H1 (cell line): ENCODE measurements around the gene ABCD1. TPM values are rescaled to one million over a fixed set of nuclear protein-coding genes. Genes with fewer than 3 reads are reported as not detected.

Experiments used
- CTCF ChIA-PET: fragments of 300-600 bp; sonication (Branson Sonifier 250); formaldehyde crosslinking; loops from one replicate; lab custom pipeline; 2021; ENCODE audit not compliant: partially characterized antibody; lab: Charles Lee
- POLR2A ChIA-PET: fragments of 300-600 bp; sonication (Branson Sonifier 250); formaldehyde crosslinking; loops from one replicate; lab custom pipeline; 2021; ENCODE audit warnings: inconsistent platforms; ENCODE audit not compliant: partially characterized antibody; lab: Charles Lee
- DNase-seq, 2 experiments: peaks; one replicate each; pipeline versions ENCODE4 v3.0.0 to v3.0.0-alpha.2; 2010 to 2022; ENCODE audit warnings: low spot score in 2 of 2, low read depth in 1 of 2, mixed read lengths in 1 of 2
- FAIRE-seq: peaks from 2 replicates; lab custom pipeline; 2011; peaks lifted over from hg19 to GRCh38; lab: Jason Lieb, UNC
- H2AFZ ChIP-seq: 2 replicates; pipeline ENCODE4 v1.8.1; 2012; ENCODE audit warnings: low read length, inconsistent platforms
- H2AK5ac ChIP-seq: 2 replicates; pipeline ENCODE4 v1.6.1; 2013; ENCODE audit warnings: low read depth, low read length
- H2BK120ac ChIP-seq: replicated peaks from 2 replicates; pipeline ENCODE3; 2013; ENCODE audit warnings: low read depth, low read length, inconsistent platforms
- H2BK12ac ChIP-seq: 2 replicates; pipeline ENCODE4 v1.6.1; 2013; ENCODE audit warnings: low read depth, low read length
- H2BK15ac ChIP-seq: 2 replicates; pipeline ENCODE4 v1.6.1; 2013; ENCODE audit warnings: low read length
- H2BK20ac ChIP-seq: 2 replicates; pipeline ENCODE4 v1.6.1; 2013; ENCODE audit warnings: low read length
- H2BK5ac ChIP-seq: 2 replicates; pipeline ENCODE4 v1.6.1; 2013; ENCODE audit warnings: low read depth, low read length
- H3K14ac ChIP-seq: 2 replicates; pipeline ENCODE4 v1.6.1; 2013; ENCODE audit warnings: inconsistent platforms; ENCODE audit not compliant: insufficient read length
- H3K18ac ChIP-seq: 2 replicates; pipeline ENCODE4 v1.6.1; 2013; ENCODE audit warnings: low read length; ENCODE audit errors: extremely low read depth
- H3K23ac ChIP-seq: 2 replicates; pipeline ENCODE4 v1.6.1; 2013; ENCODE audit warnings: inconsistent platforms; ENCODE audit not compliant: insufficient read length
- H3K23me2 ChIP-seq: 2 replicates; pipeline ENCODE4 v1.6.1; 2013; ENCODE audit warnings: low read depth, low read length
- H3K27ac ChIP-seq: 2 replicates; pipeline ENCODE4 v1.6.1; 2011; ENCODE audit warnings: low read depth, low read length, inconsistent platforms
- H3K27me3 ChIP-seq, 4 experiments: replicated peaks in 1 of 4; 1 replicate in 1 of 4; 2 replicates in 3 of 4; pipeline versions ENCODE4 v1.6.1 to v1.8.1; 2011 to 2013; ENCODE audit warnings: low read length in 3 of 4, mild to moderate bottlenecking in 3 of 4, inconsistent platforms in 2 of 4, mixed read lengths in 2 of 4, moderate library complexity in 1 of 4; ENCODE audit not compliant: control insufficient read depth in 3 of 4, insufficient read depth in 3 of 4; ENCODE audit errors: extremely low read depth in 1 of 4
- H3K36me3 ChIP-seq, 4 experiments: 2 replicates each; pipeline versions ENCODE4 v1.6.1 to v1.8.1; 2011 to 2013; ENCODE audit warnings: mild to moderate bottlenecking in 4 of 4, low read length in 3 of 4, moderate library complexity in 2 of 4, control low read depth in 1 of 4, inconsistent platforms in 1 of 4; ENCODE audit not compliant: insufficient read depth in 4 of 4, control insufficient read depth in 2 of 4
- H3K4ac ChIP-seq: replicated peaks from 2 replicates; pipeline ENCODE3; 2013; ENCODE audit warnings: low read length, low read depth, mixed read lengths, inconsistent platforms; ENCODE audit not compliant: insufficient read length
- H3K4me1 ChIP-seq, 4 experiments: replicated peaks in 1 of 4; 1 replicate in 1 of 4; 2 replicates in 3 of 4; pipeline versions ENCODE4 v1.6.1 to v1.8.1; 2011 to 2013; ENCODE audit warnings: low read length in 3 of 4, inconsistent platforms in 2 of 4, mixed read lengths in 1 of 4; ENCODE audit not compliant: insufficient read depth in 4 of 4, control insufficient read depth in 3 of 4
- H3K4me2 ChIP-seq, 2 experiments: 2 replicates each; pipeline versions ENCODE4 v1.6.1 to v1.8.1; 2011 to 2013; ENCODE audit warnings: low read depth in 2 of 2, low read length in 2 of 2, control low read depth in 1 of 2, inconsistent platforms in 1 of 2, mild to moderate bottlenecking in 1 of 2; ENCODE audit not compliant: insufficient read depth in 1 of 2
- H3K4me3 ChIP-seq, 4 experiments: fragments of 200-600, 300-600 bp in 1 of 4; sonication (generic), shearing (Covaris generic), sonication (Bioruptor Twin) in 1 of 4; 2 replicates each; pipeline versions ENCODE4 v1.5.1 to v1.8.1; 2011 to 2016; ENCODE audit warnings: low read length in 4 of 4, low read depth in 3 of 4, control low read depth in 2 of 4, inconsistent platforms in 2 of 4, mild to moderate bottlenecking in 2 of 4, mixed read lengths in 1 of 4, moderate library complexity in 1 of 4; ENCODE audit not compliant: insufficient read depth in 2 of 4; ENCODE audit errors: extremely low read depth in 1 of 4
- H3K56ac ChIP-seq: replicated peaks from 2 replicates; pipeline ENCODE3; 2013; ENCODE audit warnings: low read depth, mild to moderate bottlenecking, mixed read lengths, low read length, inconsistent platforms; ENCODE audit not compliant: insufficient read length
- H3K79me1 ChIP-seq: 2 replicates; pipeline ENCODE4 v1.6.1; 2013; ENCODE audit warnings: low read depth, low read length, control low read depth
- H3K79me2 ChIP-seq, 2 experiments: 2 replicates each; pipeline versions ENCODE4 v1.6.1 to v1.8.1; 2012 to 2013; ENCODE audit warnings: low read length in 2 of 2, mild to moderate bottlenecking in 2 of 2, inconsistent platforms in 1 of 2; ENCODE audit not compliant: insufficient read depth in 2 of 2, control insufficient read depth in 1 of 2
- H3K9ac ChIP-seq, 4 experiments: replicated peaks in 1 of 4; 1 replicate in 1 of 4; 2 replicates in 3 of 4; pipeline versions ENCODE4 v1.6.1 to v1.8.1; 2011 to 2013; ENCODE audit warnings: low read depth in 3 of 4, low read length in 3 of 4, control low read depth in 2 of 4, mild to moderate bottlenecking in 2 of 4, moderate library complexity in 2 of 4, inconsistent platforms in 1 of 4; ENCODE audit errors: extremely low read depth in 1 of 4
- H3K9me3 ChIP-seq, 2 experiments: 2 replicates each; pipeline versions ENCODE4 v1.6.1 to v1.8.1; 2012 to 2013; ENCODE audit warnings: mild to moderate bottlenecking in 2 of 2, moderate library complexity in 2 of 2, control low read depth in 1 of 2, inconsistent platforms in 1 of 2, low read depth in 1 of 2, low read length in 1 of 2, mixed read lengths in 1 of 2; ENCODE audit not compliant: insufficient read depth in 2 of 2
- H4K20me1 ChIP-seq, 2 experiments: replicated peaks in 1 of 2; 2 replicates each; pipeline versions ENCODE3 to v1.8.1; 2011 to 2013; ENCODE audit warnings: inconsistent platforms in 2 of 2, low read length in 2 of 2, mild to moderate bottlenecking in 1 of 2; ENCODE audit not compliant: insufficient read depth in 2 of 2, control insufficient read depth in 1 of 2
- H4K5ac ChIP-seq: 2 replicates; pipeline ENCODE4 v1.6.1; 2013; ENCODE audit warnings: low read length, low read depth, mixed read lengths, inconsistent platforms; ENCODE audit not compliant: insufficient read length
- H4K8ac ChIP-seq: 2 replicates; pipeline ENCODE4 v1.8.0; 2013; ENCODE audit warnings: mild to moderate bottlenecking, moderate library complexity, low read length, inconsistent platforms; ENCODE audit not compliant: insufficient read depth; ENCODE audit errors: extremely low read depth
- H4K91ac ChIP-seq: replicated peaks from 2 replicates; pipeline ENCODE3; 2013; ENCODE audit warnings: low read length, mixed read lengths, inconsistent platforms; ENCODE audit not compliant: insufficient read length
- CBX8 ChIP-seq: fragments of 300-800, 300-1000 bp; sonication (generic); IDR thresholded peaks from 2 replicates; pipeline ENCODE4 v1.7.1; 2016; ENCODE audit warnings: low read depth, low read length, borderline replicate concordance
- HDAC6 ChIP-seq: IDR thresholded peaks from one replicate; pipeline ENCODE4 v1.7.1; 2012; ENCODE audit warnings: low read depth, mild to moderate bottlenecking, inconsistent platforms, low read length, moderate library complexity
- KDM4A ChIP-seq: IDR thresholded peaks from one replicate; pipeline ENCODE4 v1.7.1; 2012; ENCODE audit warnings: low read depth, mild to moderate bottlenecking, moderate library complexity, low read length, inconsistent platforms; ENCODE audit not compliant: severe bottlenecking
- MAFK ChIP-seq: IDR thresholded peaks from 2 replicates; pipeline ENCODE4 v1.6.1; 2012; ENCODE audit warnings: low read depth, mild to moderate bottlenecking, improper control_type of control experiment, low read length
- PHF8 ChIP-seq: fragments of 200-600 bp; sonication (generic); conservative IDR thresholded peaks from 2 replicates; pipeline ENCODE4 v1.7.1; 2012; ENCODE audit warnings: low read depth, mild to moderate bottlenecking, inconsistent platforms, low read length, moderate library complexity
- RAD21 ChIP-seq, 2 experiments: IDR thresholded peaks in 1 of 2; conservative IDR thresholded peaks in 1 of 2; 2 replicates each; pipeline ENCODE4 v1.6.1; 2011; ENCODE audit warnings: low read depth in 2 of 2, low read length in 2 of 2, improper control_type of control experiment in 1 of 2, inconsistent platforms in 1 of 2, mild to moderate bottlenecking in 1 of 2, moderate library complexity in 1 of 2
- RNF2 ChIP-seq: fragments of 200-900, 300-1000 bp; sonication (generic); IDR thresholded peaks from 2 replicates; pipeline ENCODE4 v1.7.1; 2016; ENCODE audit warnings: borderline replicate concordance, low read depth, mild to moderate bottlenecking, antibody characterized with exemption, low read length; ENCODE audit not compliant: poor library complexity, severe bottlenecking; ENCODE audit errors: missing control alignments
- SAP30 ChIP-seq: fragments of 300-600 bp; sonication (generic); IDR thresholded peaks from 2 replicates; pipeline ENCODE4 v1.7.1; 2012; ENCODE audit warnings: low read length, moderate library complexity, mild to moderate bottlenecking, inconsistent platforms; ENCODE audit not compliant: insufficient read depth, insufficient replicate concordance
- SP1 ChIP-seq: IDR thresholded peaks from 2 replicates; pipeline ENCODE4 v1.6.1; 2011; ENCODE audit warnings: low read depth, low read length
- SUZ12 ChIP-seq: fragments of 200-600 bp; sonication (generic); IDR thresholded peaks from 2 replicates; pipeline ENCODE4 v1.6.1; 2012; ENCODE audit warnings: mild to moderate bottlenecking, inconsistent platforms, low read length, moderate library complexity, mixed read lengths
- WGBS, 2 experiments: shearing (Covaris generic) in 1 of 2; methylation state at CpG; one replicate each; pipeline versions ENCODE4 v1.1.6 to v1.1.7; 2013 to 2015; ENCODE audit warnings: low lambda C conversion rate in 2 of 2, mixed read lengths in 2 of 2, inconsistent platforms in 1 of 2, low coverage in 1 of 2, missing lambda C conversion rate in 1 of 2; ENCODE audit not compliant: insufficient replicate concordance in 2 of 2, insufficient coverage in 1 of 2, insufficient read length in 1 of 2; ENCODE audit errors: extremely low coverage in 1 of 2, missing lambda C conversion rate in 1 of 2; 5-methylcytosine and 5-hydroxymethylcytosine counted together
- polyA plus RNA-seq, 7 experiments: library from polyadenylated mRNA; depleted of rRNA in 3 of 7; stranded (reverse) in 5 of 7; unstranded in 2 of 7; fragments of >200 nt in 5 of 7; fragments of 200-250 nt in 2 of 7; gene quantifications; 1 replicate in 5 of 7; 2 replicates in 1 of 7; 4 replicates in 1 of 7; pipeline versions ENCODE4 v1.2.1 to v1.2.3, GENCODE V29; 2011 to 2013; ENCODE audit warnings: missing spikeins in 2 of 7, mixed read lengths in 2 of 7
- total RNA-seq: library from RNA; stranded (reverse); fragmentation: NEBNext Ultra II Directional; extraction: Animal tissue kit (Norgen Biotek cat#: 25700); gene quantifications from 2 replicates; pipeline ENCODE4 v1.2.1, GENCODE V29; 2021
- TF ChIP-seq, protein P1 (sequence below): IDR thresholded peaks from 2 replicates; pipeline ENCODE4 v1.6.1; 2012; ENCODE audit warnings: low read length, inconsistent platforms

The ABCD1 gene
- total and polyA plus RNA-seq, 2 of the 8 experiments (the other 6 are each of a cell fraction or from before 2014, with no cell fraction given): 3.1 to 6.6 TPM

DNA sequence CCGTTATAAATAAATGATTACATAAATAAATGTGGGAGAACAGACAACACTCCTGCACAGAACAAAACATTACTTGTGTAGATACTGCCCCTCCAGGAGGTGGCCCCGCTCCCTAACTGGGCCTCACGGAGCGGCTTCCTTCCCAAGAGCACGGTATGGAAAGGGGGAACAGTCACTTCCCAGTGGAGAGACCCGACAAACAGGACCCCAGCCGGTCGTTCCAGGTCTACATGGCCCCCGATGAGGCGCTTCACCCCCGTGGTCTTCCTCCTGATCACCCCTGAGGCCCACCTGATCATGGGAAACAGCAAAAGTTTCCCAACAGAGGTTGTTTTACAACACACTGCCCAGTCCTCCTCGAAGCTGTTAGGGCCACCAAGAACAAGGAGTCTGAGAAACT lies 43.5 kb upstream of the ABCD1 start:
- 80% methylated on average over 7 of the region's 12 CpGs; no CpG with 5 or more reads in 1 of the 2 experiments for WGBS, 2 experiments
- H3K4ac ChIP-seq: no peak overlapping the region
- DNase-seq (no peak), FAIRE-seq (no peak)
- H2BK12ac ChIP-seq: no peak overlapping the region
- no peaks in the 10 kb centered on the region for H3K27me3 ChIP-seq
- ChIA-PET CTCF (interaction anchor here (1.0 to 2.3 kb wide), 2 partner anchors 11 to 37 kb away, joined by 3 to 10 read pairs; no protein-coding TSS in a partner anchor), POLR2A (interaction anchor here (0.6 kb wide), 1 partner anchor 82 kb away, joined by 4 read pairs; no protein-coding TSS in a partner anchor)
- no peak overlapping the region for H3K4me3 ChIP-seq
- H2BK20ac ChIP-seq: no peak overlapping the region
- no peak overlapping the region for H3K27ac ChIP-seq
- H2AFZ ChIP-seq: no peak overlapping the region
- H4K20me1 ChIP-seq: no peaks in the 10 kb centered on the region
- H3K4me1 ChIP-seq: peaks cover 0 to 13% (median 5%) of the 10 kb centered on the region in 4 experiments; a peak in 5 of 7 replicates
- no peak overlapping the region for H2AK5ac ChIP-seq
- H3K18ac ChIP-seq: no peak overlapping the region
- no peak overlapping the region for H4K8ac ChIP-seq
- no peak overlapping the region for H3K56ac ChIP-seq
- no peaks in the 10 kb centered on the region for H3K79me1 ChIP-seq
- no peak overlapping the region for H2BK15ac ChIP-seq
- H3K4me2 ChIP-seq: no peak overlapping the region
- no peak overlapping the region for H3K9ac ChIP-seq
- H3K23ac ChIP-seq: no peak overlapping the region
- H4K5ac ChIP-seq: no peak overlapping the region
- no peaks in the 10 kb centered on the region for H3K36me3 ChIP-seq
- H4K91ac ChIP-seq: no peak overlapping the region
- H2BK120ac ChIP-seq: no peak overlapping the region
- H2BK5ac ChIP-seq: no peak overlapping the region
- no peaks in the 10 kb centered on the region for H3K79me2 ChIP-seq
- no peaks in the 10 kb centered on the region for H3K23me2 ChIP-seq
- peaks cover 4 to 5% of the 10 kb centered on the region in 2 experiments; a peak in 2 of 4 replicates for H3K9me3 ChIP-seq
- H3K14ac ChIP-seq: no peak overlapping the region
- TF ChIP-seq RNF2 (no peak), KDM4A (no peak), HDAC6 (no peak), SUZ12 (no peak), SAP30 (no peak), RAD21 (IDR thresholded peaks at IDR 0.05 in 1 of 2, conservative IDR thresholded peaks at IDR 0.05 in 1 of 2; ENCODE audit: low read depth in 2 of 2, low read length in 2 of 2) (no peak), PHF8 (no peak), SP1 (no peak), MAFK (no peak), CBX8 (no peak)
- TF ChIP-seq, protein P1, sequence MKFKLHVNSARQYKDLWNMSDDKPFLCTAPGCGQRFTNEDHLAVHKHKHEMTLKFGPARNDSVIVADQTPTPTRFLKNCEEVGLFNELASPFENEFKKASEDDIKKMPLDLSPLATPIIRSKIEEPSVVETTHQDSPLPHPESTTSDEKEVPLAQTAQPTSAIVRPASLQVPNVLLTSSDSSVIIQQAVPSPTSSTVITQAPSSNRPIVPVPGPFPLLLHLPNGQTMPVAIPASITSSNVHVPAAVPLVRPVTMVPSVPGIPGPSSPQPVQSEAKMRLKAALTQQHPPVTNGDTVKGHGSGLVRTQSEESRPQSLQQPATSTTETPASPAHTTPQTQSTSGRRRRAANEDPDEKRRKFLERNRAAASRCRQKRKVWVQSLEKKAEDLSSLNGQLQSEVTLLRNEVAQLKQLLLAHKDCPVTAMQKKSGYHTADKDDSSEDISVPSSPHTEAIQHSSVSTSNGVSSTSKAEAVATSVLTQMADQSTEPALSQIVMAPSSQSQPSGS: no peak
